HG03139 (cell line): ENCODE data around the gene NTSR2.
A peak's percentile ranks its signal among the peaks of the same experiment; 100 is the strongest.

Source experiments
- ATAC-seq: cut with Tn5 transposase; IDR thresholded peaks from one replicate; pipeline ENCODE4 v1.9.1; 2021; ENCODE audit not compliant: unreplicated experiment

The NTSR2 gene

GRCh38 chr2:11699686-11700670, 30.0 kb upstream of the NTSR2 start:
- no peak for ATAC-seq

GRCh38 chr2:11698009-11698922, 28.3 kb upstream of the NTSR2 start:
- no peak for ATAC-seq

GRCh38 chr2:11697103-11697871, 27.3 kb upstream of the NTSR2 start:
- no peak for ATAC-seq

GRCh38 chr2:11696736-11697102, 26.7 kb upstream of the NTSR2 start:
- no peak for ATAC-seq

GRCh38 chr2:11695576-11695975, 25.6 kb upstream of the NTSR2 start:
- no peak for ATAC-seq

GRCh38 chr2:11692966-11693521, 23.0 kb upstream of the NTSR2 start:
- peak; percentile 64 for ATAC-seq

GRCh38 chr2:11691076-11691660, 21.2 kb upstream of the NTSR2 start:
- ATAC-seq, result no peak

GRCh38 chr2:11688222-11689069, 18.5 kb upstream of the NTSR2 start:
- peak; percentile 70 for ATAC-seq

- no peak for ATAC-seq
Measured at GRCh38 chr2:11687736-11688135, 17.7 kb upstream of the NTSR2 start.

GRCh38 chr2:11685906-11686470, 16.0 kb upstream of the NTSR2 start:
- no peak for ATAC-seq

- ATAC-seq, result no peak
Measured at GRCh38 chr2:11684894-11685460, 15.0 kb upstream of the NTSR2 start.

GRCh38 chr2:11683966-11684365, 14.0 kb upstream of the NTSR2 start:
- no peak for ATAC-seq

GRCh38 chr2:11683476-11683875, 13.5 kb upstream of the NTSR2 start:
- no peak for ATAC-seq

GRCh38 chr2:11682590-11682915, 12.6 kb upstream of the NTSR2 start:
- no peak for ATAC-seq

- ATAC-seq, result no peak
Measured at GRCh38 chr2:11681722-11682589, 12.0 kb upstream of the NTSR2 start.

GRCh38 chr2:11680901-11681721, 11.1 kb upstream of the NTSR2 start:
- ATAC-seq, result no peak
